Endothelial cell (in vitro differentiated cells): ENCODE results near the gene FIS1. TPM values are rescaled to one million over a fixed set of nuclear protein-coding genes. Genes with fewer than 3 reads are reported as not detected.
"Not testable (repeated sequence)": the region's sequence is repeated elsewhere in the genome, so short reads cannot be mapped to it uniquely, and the experiment has no call there.

Experiments used
- DNase-seq: peaks from one replicate; pipeline ENCODE4 v3.0.0; 2021; ENCODE audit warnings: low spot score
- H3K27ac Mint-ChIP-seq: one replicate; pipeline ENCODE4 v1.8.0; 2021; ENCODE audit warnings: mixed read lengths, inconsistent platforms; ENCODE audit not compliant: unreplicated experiment
- H3K27me3 Mint-ChIP-seq: one replicate; pipeline ENCODE4 v1.8.0; 2021; ENCODE audit warnings: mild to moderate bottlenecking, moderate library complexity, mixed read lengths, inconsistent platforms; ENCODE audit not compliant: unreplicated experiment
- H3K36me3 Mint-ChIP-seq: one replicate; pipeline ENCODE4 v1.8.0; 2021; ENCODE audit warnings: mild to moderate bottlenecking, low read depth, mixed read lengths, inconsistent platforms; ENCODE audit not compliant: unreplicated experiment
- H3K4me1 Mint-ChIP-seq: one replicate; pipeline ENCODE4 v1.8.0; 2021; ENCODE audit warnings: mild to moderate bottlenecking, mixed read lengths, inconsistent platforms; ENCODE audit not compliant: unreplicated experiment
- H3K4me3 Mint-ChIP-seq: one replicate; pipeline ENCODE4 v1.8.0; 2021; ENCODE audit warnings: mild to moderate bottlenecking, mixed read lengths, inconsistent platforms; ENCODE audit not compliant: unreplicated experiment
- H3K9me3 Mint-ChIP-seq: one replicate; pipeline ENCODE4 v1.8.0; 2021; ENCODE audit warnings: mixed read lengths, inconsistent platforms; ENCODE audit not compliant: unreplicated experiment
- total RNA-seq: library from RNA; stranded (reverse); fragmentation: NEBNext Ultra II Directional; extraction: Animal tissue kit (Norgen Biotek cat#: 25700); gene quantifications from one replicate; pipeline ENCODE4 v1.2.1, GENCODE V29; 2021; ENCODE audit not compliant: unreplicated experiment
- TF ChIP-seq, protein P1 (sequence below): fragments of 200-600 bp; sonication (generic); IDR thresholded peaks from one replicate; pipeline ENCODE4 v1.5.0; 2021; ENCODE audit warnings: antibody characterized with exemption; ENCODE audit not compliant: unreplicated experiment

Gene FIS1
- total RNA-seq, 1 donor from 2014 or later, result 150 TPM

DNA sequence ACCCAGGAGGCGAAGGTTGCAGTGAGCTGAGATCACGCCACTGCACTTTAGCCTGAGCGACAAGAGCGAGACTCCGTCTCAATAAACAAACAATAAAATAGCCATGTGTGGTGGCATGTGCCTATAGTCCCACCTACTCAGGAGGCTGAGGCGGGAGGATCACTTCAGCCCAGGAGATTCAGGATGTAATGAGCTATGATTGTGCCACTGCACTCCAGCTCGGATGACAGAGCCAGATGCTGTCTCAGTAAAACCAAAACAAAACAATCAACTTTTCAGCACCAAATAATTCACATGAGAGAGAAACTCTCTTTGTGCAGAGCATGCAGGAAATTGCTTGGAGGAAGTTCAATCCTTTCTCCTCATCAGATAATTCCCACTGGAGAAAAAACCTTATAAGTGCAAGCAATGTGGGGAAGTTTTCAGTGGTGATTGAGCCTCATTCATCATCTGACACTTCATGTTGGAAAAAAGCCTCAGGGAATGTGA is 13.4 kb upstream of the FIS1 start:
- Mint-ChIP-seq H3K27me3 (peaks cover 2% of the 10 kb centered on the region), H3K36me3 (no peaks in the 10 kb centered on the region), H3K9me3 (no peaks in the 10 kb centered on the region), H3K27ac (no peak overlapping the region), H3K4me3 (no peak overlapping the region), H3K4me1 (peaks cover 3% of the 10 kb centered on the region)
- no peak for DNase-seq
- TF ChIP-seq, protein P1, sequence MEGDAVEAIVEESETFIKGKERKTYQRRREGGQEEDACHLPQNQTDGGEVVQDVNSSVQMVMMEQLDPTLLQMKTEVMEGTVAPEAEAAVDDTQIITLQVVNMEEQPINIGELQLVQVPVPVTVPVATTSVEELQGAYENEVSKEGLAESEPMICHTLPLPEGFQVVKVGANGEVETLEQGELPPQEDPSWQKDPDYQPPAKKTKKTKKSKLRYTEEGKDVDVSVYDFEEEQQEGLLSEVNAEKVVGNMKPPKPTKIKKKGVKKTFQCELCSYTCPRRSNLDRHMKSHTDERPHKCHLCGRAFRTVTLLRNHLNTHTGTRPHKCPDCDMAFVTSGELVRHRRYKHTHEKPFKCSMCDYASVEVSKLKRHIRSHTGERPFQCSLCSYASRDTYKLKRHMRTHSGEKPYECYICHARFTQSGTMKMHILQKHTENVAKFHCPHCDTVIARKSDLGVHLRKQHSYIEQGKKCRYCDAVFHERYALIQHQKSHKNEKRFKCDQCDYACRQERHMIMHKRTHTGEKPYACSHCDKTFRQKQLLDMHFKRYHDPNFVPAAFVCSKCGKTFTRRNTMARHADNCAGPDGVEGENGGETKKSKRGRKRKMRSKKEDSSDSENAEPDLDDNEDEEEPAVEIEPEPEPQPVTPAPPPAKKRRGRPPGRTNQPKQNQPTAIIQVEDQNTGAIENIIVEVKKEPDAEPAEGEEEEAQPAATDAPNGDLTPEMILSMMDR, result no peak

DNA sequence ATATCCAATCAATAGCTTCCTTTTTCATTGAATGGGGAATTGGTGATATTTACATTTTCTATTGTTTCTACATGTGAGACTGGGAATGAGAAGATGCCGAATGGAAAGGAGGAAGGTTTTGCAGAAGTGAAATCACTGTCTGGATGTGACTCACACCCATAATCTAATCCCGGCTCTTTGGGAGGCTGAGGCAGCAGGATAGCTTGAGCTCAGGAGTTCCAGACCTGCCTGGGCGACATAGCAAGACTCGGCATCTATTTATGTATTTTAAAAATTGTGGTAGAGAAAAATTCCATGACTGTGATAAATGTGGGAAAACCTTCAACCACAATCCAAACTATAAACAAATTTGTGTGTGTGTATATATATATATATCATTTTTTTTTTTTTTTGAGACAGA is 10.9 kb upstream of the FIS1 start:
- H3K4me1 Mint-ChIP-seq, result peaks cover 11% of the 10 kb centered on the region
- peaks cover 2% of the 10 kb centered on the region for H3K27me3 Mint-ChIP-seq
- TF ChIP-seq, protein P1, result no peak
- DNase-seq, result no peak
- no peaks in the 10 kb centered on the region for H3K9me3 Mint-ChIP-seq
- no peaks in the 10 kb centered on the region for H3K36me3 Mint-ChIP-seq
- H3K27ac Mint-ChIP-seq, result no peak overlapping the region
- H3K4me3 Mint-ChIP-seq, result no peak overlapping the region

DNA sequence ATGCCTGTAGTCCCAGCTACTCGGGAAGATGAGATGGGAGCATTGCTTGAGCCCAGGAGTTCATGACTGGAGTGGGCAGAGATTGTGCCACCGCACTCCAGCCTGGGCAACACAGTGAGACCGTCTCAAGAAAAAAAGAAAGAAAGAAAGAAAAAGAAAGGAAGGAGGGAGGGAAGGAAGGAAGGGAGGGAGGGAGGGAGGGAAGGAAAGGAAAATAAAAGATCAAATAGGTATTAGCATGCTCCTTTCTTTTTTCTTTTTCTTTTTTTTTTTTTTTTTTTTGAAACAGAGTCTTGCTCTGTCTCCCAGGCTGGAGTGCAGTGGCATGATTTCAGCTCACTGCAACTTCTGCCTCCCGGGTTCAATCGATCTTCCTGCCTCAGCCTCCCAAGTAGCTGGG is 8.3 kb upstream of the FIS1 start:
- DNase-seq, H3K27me3 Mint-ChIP-seq, H3K4me3 Mint-ChIP-seq, H3K36me3 Mint-ChIP-seq, H3K4me1 Mint-ChIP-seq, H3K27ac Mint-ChIP-seq, H3K9me3 Mint-ChIP-seq: not testable (repeated sequence)

DNA sequence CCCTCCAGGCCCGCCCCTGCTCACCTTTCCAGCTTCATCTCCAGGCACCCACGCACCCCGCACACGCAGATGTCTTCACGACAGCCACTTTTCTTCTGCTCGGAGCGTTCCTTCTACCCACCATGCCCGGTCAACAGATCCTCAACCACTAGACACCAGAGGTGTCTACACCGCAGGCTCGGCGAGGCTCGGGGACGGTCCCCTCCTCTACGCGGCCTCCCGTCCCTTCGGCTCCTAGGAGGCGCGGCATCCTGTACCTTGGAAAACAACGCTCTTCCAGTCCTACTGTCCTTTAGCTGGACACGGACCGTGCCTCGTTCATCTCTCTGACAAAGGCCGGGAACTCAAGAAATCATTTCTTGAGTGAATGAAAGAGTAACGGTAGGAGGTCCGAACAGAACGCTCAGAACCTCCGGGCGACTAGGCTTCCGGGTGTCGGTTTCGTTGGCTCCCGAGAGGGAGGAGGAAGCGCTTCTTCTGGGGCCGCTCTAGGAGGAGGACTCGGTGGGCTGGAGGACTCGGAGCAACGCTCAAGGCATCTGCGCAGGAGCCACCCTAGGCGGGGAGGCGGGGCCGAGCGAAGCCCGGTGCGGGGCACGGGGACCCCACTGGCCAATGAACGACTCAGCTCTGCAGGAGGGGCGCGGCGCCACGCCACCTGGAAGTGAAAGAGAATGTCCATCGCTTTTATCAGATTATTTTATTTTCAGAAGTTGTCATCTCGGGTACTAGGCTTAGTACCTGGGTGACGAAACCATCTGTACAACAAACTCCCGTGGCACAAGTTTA is 7.2 kb upstream of the FIS1 start:
- no peaks in the 10 kb centered on the region for H3K9me3 Mint-ChIP-seq
- peak; percentile 97 for DNase-seq
- peak overlapping the region; percentile 94 for H3K27ac Mint-ChIP-seq
- peaks cover 13% of the 10 kb centered on the region for H3K36me3 Mint-ChIP-seq
- peaks cover 2% of the 10 kb centered on the region for H3K27me3 Mint-ChIP-seq
- TF ChIP-seq, protein P1, result no peak
- H3K4me1 Mint-ChIP-seq, result peaks cover 9% of the 10 kb centered on the region
- peak overlapping the region; percentile 100 for H3K4me3 Mint-ChIP-seq

DNA sequence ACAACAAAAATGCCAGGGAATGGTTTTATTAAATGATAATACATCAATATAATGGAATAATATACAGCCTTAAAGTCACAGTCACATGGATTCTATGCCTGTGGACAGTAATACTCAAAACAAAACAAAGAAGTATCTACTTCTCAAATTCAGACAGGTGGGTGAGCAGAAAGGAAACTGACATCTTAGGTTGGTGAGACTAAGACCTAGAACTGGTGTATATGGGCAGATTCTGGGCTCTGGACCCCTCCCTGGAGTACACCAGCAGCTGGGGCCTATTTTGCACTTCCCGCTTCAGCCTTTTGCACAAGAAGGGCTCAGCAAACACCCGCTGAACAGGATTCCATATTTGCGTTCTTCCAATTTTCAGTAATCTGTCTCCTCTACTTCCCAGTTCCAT is 5.4 kb upstream of the FIS1 start:
- Mint-ChIP-seq H3K27me3 (no peaks in the 10 kb centered on the region), H3K36me3 (peaks cover 13% of the 10 kb centered on the region), H3K27ac (peak overlapping the region; percentile 18), H3K4me1 (peaks cover 9% of the 10 kb centered on the region), H3K4me3 (no peak overlapping the region), H3K9me3 (no peaks in the 10 kb centered on the region)
- no peak for DNase-seq
- TF ChIP-seq, protein P1, result no peak
